ENCODE data around the gene RAB7A. TPM values are rescaled to one million over a fixed set of nuclear protein-coding genes. Genes with fewer than 3 reads are reported as not detected.

RAB7A gene
- polyA plus RNA-seq, 2 of the 4 experiments (the other 2 are of a cell fraction), result 137 to 160 TPM

- no peaks in the 10 kb centered on the region for H3K4me1 ChIP-seq
- no peaks in the 10 kb centered on the region for H3K9me3 ChIP-seq
- no peak overlapping the region for H3K4me3 ChIP-seq
- ChIA-PET CTCF (interaction anchor here (2.8 kb wide), 1 partner anchor 25 kb away, joined by 9 read pairs; no protein-coding TSS in a partner anchor), POLR2A (no interaction called here)
- no peak for TF ChIP-seq FOSB (CRISPR knock-in tag; IDR thresholded peaks at IDR 0.05)
- TF ChIP-seq NPAS2 (CRISPR knock-in tag; IDR thresholded peaks at IDR 0.05; ENCODE audit: borderline replicate concordance), result no peak
- no peak for TF ChIP-seq ESRRA (IDR thresholded peaks at IDR 0.05; ENCODE audit: borderline replicate concordance, low read length)
- no peak for TF ChIP-seq POLR2AphosphoS2 (conservative IDR thresholded peaks at IDR 0.05; ENCODE audit: low read length)
- no peak for TF ChIP-seq HOXB13 (CRISPR knock-in tag; IDR thresholded peaks at IDR 0.05; ENCODE audit: low read depth)
- TF ChIP-seq HES2 (IDR thresholded peaks at IDR 0.05), result no peak
- TF ChIP-seq SREBF2 (IDR thresholded peaks at IDR 0.05), result no peak
- TF ChIP-seq ZFP36 (IDR thresholded peaks at IDR 0.05; ENCODE audit: borderline replicate concordance, partially characterized antibody), result no peak
- TF ChIP-seq ZNF302 (CRISPR knock-in tag; IDR thresholded peaks at IDR 0.05), result no peak
- no peak for TF ChIP-seq TP53 (CRISPR knock-in tag; IDR thresholded peaks at IDR 0.05)
- TF ChIP-seq RCOR1 (IDR thresholded peaks at IDR 0.05; ENCODE audit: low read depth, low read length), result no peak
- TF ChIP-seq CBX2 (IDR thresholded peaks at IDR 0.05; ENCODE audit: borderline replicate concordance, low read depth), result no peak
- H3K27ac ChIP-seq, result no peak overlapping the region
- 98% methylated on average over 6 of the region's 7 CpGs for WGBS (ENCODE audit: missing lambda C conversion rate)
- FAIRE-seq, result no peak
- ATAC-seq, result no peak
- no peak overlapping the region for H3K4me2 ChIP-seq
- DNase-seq (ENCODE audit: low read depth in 1 of 2, low spot score in 1 of 2), result no peak
Observed at GRCh38 chr3:128820252-128820839, 94.4 kb downstream of the RAB7A start.

GRCh38 chr3:128823008-128823407 is 97.0 kb downstream of the RAB7A start:
- TF ChIP-seq RARB (CRISPR knock-in tag; IDR thresholded peaks at IDR 0.05) (no peak), CEBPB (IDR thresholded peaks at IDR 0.05) (no peak), CHD4 (IDR thresholded peaks at IDR 0.05; ENCODE audit: borderline replicate concordance) (no peak), ZC3H11A (IDR thresholded peaks at IDR 0.05) (no peak), PBX3 (IDR thresholded peaks at IDR 0.05) (no peak), RAD21 (conservative IDR thresholded peaks at IDR 0.05 in 1 of 2, IDR thresholded peaks at IDR 0.05 in 1 of 2) (no peak), MYC (IDR thresholded peaks at IDR 0.05; ENCODE audit: borderline replicate concordance, low read length) (no peak), GATA3 (IDR thresholded peaks at IDR 0.05; ENCODE audit: borderline replicate concordance) (no peak)
- CTCF ChIA-PET, result interaction anchor here (1.2 kb wide), 1 partner anchor 23 kb away, joined by 3 read pairs; no protein-coding TSS in a partner anchor
- FAIRE-seq (no peak), DNase-seq (ENCODE audit: low read depth in 1 of 2, low spot score in 1 of 2) (no peak), ATAC-seq (no peak)
- Histone ChIP-seq H3K4me3 (no peak overlapping the region), H3K4me1 (no peaks in the 10 kb centered on the region), H3K4me2 (no peak overlapping the region), H3K27ac (no peak overlapping the region), H3K9me3 (no peaks in the 10 kb centered on the region)
- POLR2A ChIA-PET, result no interaction called here
- WGBS (ENCODE audit: missing lambda C conversion rate), result 72% methylated on average over 3 of the region's 6 CpGs

- POLR2A ChIA-PET, result no interaction called here
- no peaks in the 10 kb centered on the region for H3K9me3 ChIP-seq
- no peak for FAIRE-seq
- no peaks in the 10 kb centered on the region for H3K4me1 ChIP-seq
- 94% methylated on average over 3 of the region's 3 CpGs for WGBS (ENCODE audit: missing lambda C conversion rate)
- DNase-seq (ENCODE audit: low read depth in 1 of 2, low spot score in 1 of 2), result no peak
- no peak overlapping the region for H3K4me2 ChIP-seq
- H3K27ac ChIP-seq, result no peak overlapping the region
- TF ChIP-seq MYC (IDR thresholded peaks at IDR 0.05; ENCODE audit: borderline replicate concordance, low read length) (no peak), HES2 (IDR thresholded peaks at IDR 0.05) (no peak), NPAS2 (CRISPR knock-in tag; IDR thresholded peaks at IDR 0.05; ENCODE audit: borderline replicate concordance) (no peak), ZSCAN20 (CRISPR knock-in tag; IDR thresholded peaks at IDR 0.05) (no peak), CEBPB (IDR thresholded peaks at IDR 0.05) (no peak)
- CTCF ChIA-PET, result interaction anchor here (1.2 kb wide), 1 partner anchor 23 kb away, joined by 3 read pairs; no protein-coding TSS in a partner anchor
- peak; percentile 51 to 56; a peak in 3 of 6 replicates for ATAC-seq
- no peak overlapping the region for H3K4me3 ChIP-seq
Observed at GRCh38 chr3:128823631-128824030, 97.6 kb downstream of the RAB7A start.
